ENCODE results near the gene FARP1.

Gene FARP1

GRCh38 chr13:98180092-98180491 is 37.2 kb downstream of the FARP1 start:
- TF ChIP-seq POLR2AphosphoS5 (IDR thresholded peaks at IDR 0.05; ENCODE audit: low read depth, low read length): no peak
- TF ChIP-seq REST (IDR thresholded peaks at IDR 0.05; ENCODE audit: insufficient read depth in 1 of 2, low read depth in 2 of 2, low read length in 2 of 2): no peak
- TF ChIP-seq FOXP2 (optimal IDR thresholded peaks at IDR 0.05; ENCODE audit: borderline replicate concordance, extremely low read depth, extremely low read length, insufficient read depth): no peak
- no peak for TF ChIP-seq SIN3A (IDR thresholded peaks at IDR 0.05; ENCODE audit: borderline replicate concordance, insufficient read depth, low read length)
- no peak for TF ChIP-seq TAF1 (IDR thresholded peaks at IDR 0.05; ENCODE audit: borderline replicate concordance, insufficient read depth, low read length)

- no peak for TF ChIP-seq FOXP2 (optimal IDR thresholded peaks at IDR 0.05; ENCODE audit: borderline replicate concordance, extremely low read depth, extremely low read length, insufficient read depth)
- no peak for TF ChIP-seq SIN3A (IDR thresholded peaks at IDR 0.05; ENCODE audit: borderline replicate concordance, insufficient read depth, low read length)
- no peak for TF ChIP-seq TAF1 (IDR thresholded peaks at IDR 0.05; ENCODE audit: borderline replicate concordance, insufficient read depth, low read length)
These were observed 38.4 kb downstream of the FARP1 start for GRCh38 chr13:98181111-98181815.

DNA sequence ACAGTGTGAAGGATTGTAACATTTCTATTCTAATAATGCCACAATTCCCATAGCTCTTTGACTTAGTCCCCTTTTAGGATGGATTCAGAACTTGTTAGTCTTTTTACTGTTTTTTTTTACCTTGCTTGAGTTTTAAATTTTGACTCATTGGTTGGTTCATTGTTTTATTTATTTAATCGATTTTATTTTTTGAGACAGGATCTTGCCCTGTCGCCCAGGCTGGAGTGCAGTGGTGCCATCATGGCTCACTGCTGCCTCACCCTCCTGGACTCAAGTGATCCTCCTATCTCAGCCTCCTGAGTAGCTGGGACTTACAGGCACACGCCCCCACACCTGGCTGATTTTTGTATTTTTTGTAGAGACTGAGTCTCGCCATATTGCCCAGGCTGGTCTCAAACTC is 39.3 kb downstream of the FARP1 start:
- TF ChIP-seq TAF1 (IDR thresholded peaks at IDR 0.05; ENCODE audit: borderline replicate concordance, insufficient read depth, low read length) (no peak), REST (IDR thresholded peaks at IDR 0.05; ENCODE audit: insufficient read depth in 1 of 2, low read depth in 2 of 2, low read length in 2 of 2) (no peak), FOXP2 (optimal IDR thresholded peaks at IDR 0.05; ENCODE audit: borderline replicate concordance, extremely low read depth, extremely low read length, insufficient read depth) (no peak), POLR2AphosphoS5 (IDR thresholded peaks at IDR 0.05; ENCODE audit: low read depth, low read length) (no peak), SIN3A (IDR thresholded peaks at IDR 0.05; ENCODE audit: borderline replicate concordance, insufficient read depth, low read length) (no peak)

- TF ChIP-seq POLR2AphosphoS5 (IDR thresholded peaks at IDR 0.05; ENCODE audit: low read depth, low read length) (no peak), REST (IDR thresholded peaks at IDR 0.05; ENCODE audit: insufficient read depth in 1 of 2, low read depth in 2 of 2, low read length in 2 of 2) (no peak), TAF1 (IDR thresholded peaks at IDR 0.05; ENCODE audit: borderline replicate concordance, insufficient read depth, low read length) (no peak), SIN3A (IDR thresholded peaks at IDR 0.05; ENCODE audit: borderline replicate concordance, insufficient read depth, low read length) (no peak), FOXP2 (optimal IDR thresholded peaks at IDR 0.05; ENCODE audit: borderline replicate concordance, extremely low read depth, extremely low read length, insufficient read depth) (no peak)
These were observed 39.7 kb downstream of the FARP1 start for GRCh38 chr13:98182589-98182988.

DNA sequence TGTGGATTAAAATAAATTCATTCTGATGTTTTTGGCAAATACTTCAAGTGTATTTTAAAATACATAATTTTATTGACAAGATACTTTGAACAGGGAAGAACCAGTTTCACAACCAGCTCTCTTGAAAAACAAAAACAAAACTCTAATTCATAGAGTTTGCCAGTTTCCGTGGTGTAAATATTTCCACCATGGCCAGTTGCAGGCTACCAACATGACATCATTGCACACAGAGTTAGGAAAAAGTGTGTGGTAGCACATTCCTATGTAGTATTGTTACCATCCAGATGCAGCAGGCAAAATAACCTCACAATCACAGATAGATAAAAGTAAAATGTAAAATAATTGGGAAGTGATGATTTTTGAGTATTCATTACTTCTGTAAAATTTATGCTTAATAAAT is 41.9 kb downstream of the FARP1 start:
- TF ChIP-seq TAF1 (IDR thresholded peaks at IDR 0.05; ENCODE audit: borderline replicate concordance, insufficient read depth, low read length): no peak
- no peak for TF ChIP-seq REST (IDR thresholded peaks at IDR 0.05; ENCODE audit: insufficient read depth in 1 of 2, low read depth in 2 of 2, low read length in 2 of 2)
- no peak for TF ChIP-seq FOXP2 (optimal IDR thresholded peaks at IDR 0.05; ENCODE audit: borderline replicate concordance, extremely low read depth, extremely low read length, insufficient read depth)
- TF ChIP-seq POLR2AphosphoS5 (IDR thresholded peaks at IDR 0.05; ENCODE audit: low read depth, low read length): no peak
- no peak for TF ChIP-seq SIN3A (IDR thresholded peaks at IDR 0.05; ENCODE audit: borderline replicate concordance, insufficient read depth, low read length)

Data from PFSK-1 (cell line).